ENCODE results near the gene CUBN. TPM values are rescaled to one million over a fixed set of nuclear protein-coding genes. Genes with fewer than 3 reads are reported as not detected.

Gene CUBN
- total and polyA plus RNA-seq, 9 of the 15 experiments (the other 6 are each of a cell fraction or from before 2014, with no cell fraction given), result 0.04 to 0.33 (median 0.09) TPM

DNA sequence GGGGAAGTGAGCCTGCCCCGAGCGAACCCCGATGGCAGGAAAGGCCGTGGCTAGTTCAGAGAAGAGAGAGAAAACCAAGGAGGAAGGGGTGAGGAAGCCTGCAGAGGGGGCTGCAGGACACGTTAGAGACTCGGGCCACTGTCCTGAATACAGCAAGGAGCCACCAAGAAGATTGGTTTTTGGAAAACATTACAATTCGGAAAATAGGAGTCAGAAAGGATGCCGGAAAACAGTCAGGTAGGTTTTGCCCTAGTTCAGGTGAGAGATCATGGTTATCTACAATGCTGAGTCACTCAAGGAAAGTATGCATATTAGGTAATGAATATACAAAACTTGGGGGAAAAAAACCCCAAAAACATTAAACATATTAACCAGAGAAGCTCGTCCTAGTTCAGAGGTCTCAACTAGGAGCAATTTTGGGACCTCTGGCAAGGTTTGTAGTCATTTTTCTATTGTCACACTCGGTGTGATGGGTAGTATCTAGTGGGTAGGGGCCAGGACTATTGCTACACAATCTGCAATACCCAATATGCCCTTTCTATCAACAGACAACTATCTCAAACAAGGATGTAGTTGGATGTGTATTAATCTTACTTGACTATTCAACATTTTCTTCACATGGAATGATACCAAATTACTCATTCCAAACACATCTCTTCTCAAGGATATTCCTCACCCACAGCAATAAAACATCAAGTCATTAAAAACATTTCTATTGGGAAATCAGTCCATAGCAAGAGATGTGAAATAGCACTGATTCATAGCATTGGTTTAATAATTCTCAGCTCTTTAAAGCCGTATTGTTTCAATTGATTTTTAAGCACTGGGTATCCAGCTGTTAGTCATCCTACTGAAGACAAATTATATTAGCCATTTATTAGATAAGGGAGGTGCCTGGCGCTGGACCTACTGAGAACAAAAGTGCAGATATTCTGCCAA is 238.0 kb downstream of the CUBN start (continued):
- TF ChIP-seq, protein P1, sequence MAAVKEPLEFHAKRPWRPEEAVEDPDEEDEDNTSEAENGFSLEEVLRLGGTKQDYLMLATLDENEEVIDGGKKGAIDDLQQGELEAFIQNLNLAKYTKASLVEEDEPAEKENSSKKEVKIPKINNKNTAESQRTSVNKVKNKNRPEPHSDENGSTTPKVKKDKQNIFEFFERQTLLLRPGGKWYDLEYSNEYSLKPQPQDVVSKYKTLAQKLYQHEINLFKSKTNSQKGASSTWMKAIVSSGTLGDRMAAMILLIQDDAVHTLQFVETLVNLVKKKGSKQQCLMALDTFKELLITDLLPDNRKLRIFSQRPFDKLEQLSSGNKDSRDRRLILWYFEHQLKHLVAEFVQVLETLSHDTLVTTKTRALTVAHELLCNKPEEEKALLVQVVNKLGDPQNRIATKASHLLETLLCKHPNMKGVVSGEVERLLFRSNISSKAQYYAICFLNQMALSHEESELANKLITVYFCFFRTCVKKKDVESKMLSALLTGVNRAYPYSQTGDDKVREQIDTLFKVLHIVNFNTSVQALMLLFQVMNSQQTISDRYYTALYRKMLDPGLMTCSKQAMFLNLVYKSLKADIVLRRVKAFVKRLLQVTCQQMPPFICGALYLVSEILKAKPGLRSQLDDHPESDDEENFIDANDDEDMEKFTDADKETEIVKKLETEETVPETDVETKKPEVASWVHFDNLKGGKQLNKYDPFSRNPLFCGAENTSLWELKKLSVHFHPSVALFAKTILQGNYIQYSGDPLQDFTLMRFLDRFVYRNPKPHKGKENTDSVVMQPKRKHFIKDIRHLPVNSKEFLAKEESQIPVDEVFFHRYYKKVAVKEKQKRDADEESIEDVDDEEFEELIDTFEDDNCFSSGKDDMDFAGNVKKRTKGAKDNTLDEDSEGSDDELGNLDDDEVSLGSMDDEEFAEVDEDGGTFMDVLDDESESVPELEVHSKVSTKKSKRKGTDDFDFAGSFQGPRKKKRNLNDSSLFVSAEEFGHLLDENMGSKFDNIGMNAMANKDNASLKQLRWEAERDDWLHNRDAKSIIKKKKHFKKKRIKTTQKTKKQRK (IDR thresholded peaks at IDR 0.05; ENCODE audit: borderline replicate concordance, low read depth, low read length), result no peak
- TF ChIP-seq FOXJ3 (CRISPR knock-in tag; IDR thresholded peaks at IDR 0.05) (no peak), SLC30A9 (CRISPR knock-in tag; IDR thresholded peaks at IDR 0.05) (no peak), LARP7 (IDR thresholded peaks at IDR 0.05) (no peak), FOXM1 (IDR thresholded peaks at IDR 0.05; ENCODE audit: low read depth) (no peak), FOXM1 (CRISPR knock-in tag; IDR thresholded peaks at IDR 0.05; ENCODE audit: low read depth) (no peak), ZNF140 (CRISPR knock-in tag; IDR thresholded peaks at IDR 0.05) (no peak), DACH1 (IDR thresholded peaks at IDR 0.05; ENCODE audit: partially characterized antibody) (peak; percentile 97), KDM1A (IDR thresholded peaks at IDR 0.05) (peak; percentile 99), NFIX (CRISPR knock-in tag; IDR thresholded peaks at IDR 0.05; ENCODE audit: low read depth) (no peak), NFRKB (IDR thresholded peaks at IDR 0.05; ENCODE audit: low read depth) (peak; percentile 32; the same call in 1 of the 2 replicates), NFYB (IDR thresholded peaks at IDR 0.05; ENCODE audit: extremely low read depth, insufficient read length) (no peak), TAF7 (tag; IDR thresholded peaks at IDR 0.05) (no peak), RFX1 (IDR thresholded peaks at IDR 0.05) (peak; percentile 32), ZSCAN29 (IDR thresholded peaks at IDR 0.05) (no peak), CBFA2T2 (conservative IDR thresholded peaks at IDR 0.05) (peak; percentile 19; the same call in 1 of the 2 replicates), NELFE (IDR thresholded peaks at IDR 0.05; ENCODE audit: insufficient read depth, insufficient read length) (no peak), KLF13 (tag; IDR thresholded peaks at IDR 0.05; ENCODE audit: borderline replicate concordance, low read depth) (0 out of 2 replicates have a peak, but pooled peaks have one; percentile 7), PURB (CRISPR knock-in tag; IDR thresholded peaks at IDR 0.05; ENCODE audit: low read depth) (no peak)
- TF ChIP-seq, protein P2, sequence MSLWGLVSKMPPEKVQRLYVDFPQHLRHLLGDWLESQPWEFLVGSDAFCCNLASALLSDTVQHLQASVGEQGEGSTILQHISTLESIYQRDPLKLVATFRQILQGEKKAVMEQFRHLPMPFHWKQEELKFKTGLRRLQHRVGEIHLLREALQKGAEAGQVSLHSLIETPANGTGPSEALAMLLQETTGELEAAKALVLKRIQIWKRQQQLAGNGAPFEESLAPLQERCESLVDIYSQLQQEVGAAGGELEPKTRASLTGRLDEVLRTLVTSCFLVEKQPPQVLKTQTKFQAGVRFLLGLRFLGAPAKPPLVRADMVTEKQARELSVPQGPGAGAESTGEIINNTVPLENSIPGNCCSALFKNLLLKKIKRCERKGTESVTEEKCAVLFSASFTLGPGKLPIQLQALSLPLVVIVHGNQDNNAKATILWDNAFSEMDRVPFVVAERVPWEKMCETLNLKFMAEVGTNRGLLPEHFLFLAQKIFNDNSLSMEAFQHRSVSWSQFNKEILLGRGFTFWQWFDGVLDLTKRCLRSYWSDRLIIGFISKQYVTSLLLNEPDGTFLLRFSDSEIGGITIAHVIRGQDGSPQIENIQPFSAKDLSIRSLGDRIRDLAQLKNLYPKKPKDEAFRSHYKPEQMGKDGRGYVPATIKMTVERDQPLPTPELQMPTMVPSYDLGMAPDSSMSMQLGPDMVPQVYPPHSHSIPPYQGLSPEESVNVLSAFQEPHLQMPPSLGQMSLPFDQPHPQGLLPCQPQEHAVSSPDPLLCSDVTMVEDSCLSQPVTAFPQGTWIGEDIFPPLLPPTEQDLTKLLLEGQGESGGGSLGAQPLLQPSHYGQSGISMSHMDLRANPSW (CRISPR knock-in tag; IDR thresholded peaks at IDR 0.05), result no peak
- TF ChIP-seq, protein P3, sequence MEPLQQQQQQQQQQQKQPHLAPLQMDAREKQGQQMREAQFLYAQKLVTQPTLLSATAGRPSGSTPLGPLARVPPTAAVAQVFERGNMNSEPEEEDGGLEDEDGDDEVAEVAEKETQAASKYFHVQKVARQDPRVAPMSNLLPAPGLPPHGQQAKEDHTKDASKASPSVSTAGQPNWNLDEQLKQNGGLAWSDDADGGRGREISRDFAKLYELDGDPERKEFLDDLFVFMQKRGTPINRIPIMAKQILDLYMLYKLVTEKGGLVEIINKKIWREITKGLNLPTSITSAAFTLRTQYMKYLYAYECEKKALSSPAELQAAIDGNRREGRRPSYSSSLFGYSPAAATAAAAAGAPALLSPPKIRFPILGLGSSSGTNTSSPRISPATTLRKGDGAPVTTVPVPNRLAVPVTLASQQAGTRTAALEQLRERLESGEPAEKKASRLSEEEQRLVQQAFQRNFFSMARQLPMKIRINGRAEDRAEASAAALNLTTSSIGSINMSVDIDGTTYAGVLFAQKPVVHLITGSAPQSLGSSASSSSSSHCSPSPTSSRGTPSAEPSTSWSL (CRISPR knock-in tag; IDR thresholded peaks at IDR 0.05; ENCODE audit: borderline replicate concordance), result no peak

All from K562 (cell line).